Ovary (tissue), 9 donors: Measurements from ENCODE around the gene APOF. TPM values are rescaled to one million over a fixed set of nuclear protein-coding genes. Genes with fewer than 3 reads are reported as not detected.
"Not testable (repeated sequence)": the region's sequence is repeated elsewhere in the genome, so short reads cannot be mapped to it uniquely, and the experiment has no call there.

Source experiments
- DNase-seq, 5 donors: peaks; one replicate each; pipeline ENCODE4 v3.0.0-alpha.2; 2019 to 2020
- H3K27ac ChIP-seq, 2 donors: fragments of 200-600 bp; one replicate each; pipeline versions ENCODE4 v1.5.1 to v1.8.0; 2019 to 2022
- H3K27me3 ChIP-seq: fragments of 200-600 bp; one replicate; pipeline ENCODE4 v1.8.0; 2022
- H3K36me3 ChIP-seq: fragments of 200-600 bp; sonication (generic); one replicate; pipeline ENCODE4 v1.5.1; 2019
- H3K4me1 ChIP-seq: one replicate; pipeline ENCODE4 v1.8.1; 2013; ENCODE audit warnings: mild to moderate bottlenecking, moderate library complexity; ENCODE audit not compliant: insufficient read depth
- H3K4me3 ChIP-seq: fragments of 200-600 bp; sonication (generic); one replicate; pipeline ENCODE4 v1.5.1; 2017
- H3K9me3 ChIP-seq, 2 donors: fragments of 200-600 bp in 1 of 2; sonication (generic) in 1 of 2; one replicate each; pipeline versions ENCODE4 v1.5.1 to v1.8.1; 2013 to 2019; ENCODE audit warnings: mild to moderate bottlenecking in 1 of 2, moderate library complexity in 1 of 2
- EP300 ChIP-seq: sonication (generic); formaldehyde crosslinking; IDR thresholded peaks from one replicate; pipeline ENCODE4 v1.6.1; 2017; ENCODE audit warnings: antibody characterized with exemption
- POLR2A ChIP-seq: fragments of 450-650 bp; IDR thresholded peaks from one replicate; pipeline ENCODE4 v1.6.1; 2017; ENCODE audit warnings: antibody characterized with exemption, mild to moderate bottlenecking, moderate library complexity
- WGBS, 3 donors: extraction: QIAGEN DNeasy Blood & Tissue Kit in 1 of 3; methylation state at CpG; one replicate each; pipeline versions ENCODE4 v1.1.5 to v1.1.7; 2013 to 2017; 5-methylcytosine and 5-hydroxymethylcytosine counted together
- intact Hi-C, 4 donors: fragments of 100-400 bp; cut with DNase I; formaldehyde crosslinking; loops; one replicate each; pipeline versions ENCODE4 v1.11.0 to v1.15.1; 2022 to 2023
- polyA plus RNA-seq, 2 donors: library from polyadenylated mRNA; stranded (reverse); fragments of 200-250 nt in 1 of 2; fragments of 350-450 nt in 1 of 2; fragmentation: Illumina TruSeq in 1 of 2; extraction: RNeasy Lipid Tissue Mini Kit (QIAGEN cat#74804) in 1 of 2; gene quantifications; one replicate each; pipeline ENCODE4 v1.2.3, GENCODE V29; 2013 to 2014
- total RNA-seq, 7 donors: library from RNA; depleted of rRNA in 2 of 7; stranded (reverse); fragments of >200 nt in 2 of 7; fragmentation: NEBNext Ultra II Directional in 3 of 7; extraction: Animal tissue kit (Norgen Biotek cat#: 25700) in 3 of 7; gene quantifications; one replicate each; pipeline versions ENCODE4 v1.1.0 to v1.2.4, GENCODE V29; 2016 to 2023
- TF ChIP-seq, protein P1 (sequence below), 3 donors: fragments of 450-650 bp in 2 of 3; fragments of 200-600 bp in 1 of 3; IDR thresholded peaks; one replicate each; pipeline versions ENCODE4 v1.5.1 to v1.8.0; 2016 to 2022; ENCODE audit warnings: antibody characterized with exemption in 3 of 3, mild to moderate bottlenecking in 1 of 3
- donor health status: DM: no; HTN: no; CAD: no; lungs with moderate emphysema.
- donor health status: DM: no; HTN: no; CAD: no.
- donor health status: Bipolar disorder and iron deficiency.
- donor health status: DM: yes; HTN: yes; CAD: no.
- donor health status: DM: no; HTN: no; CAD: no.
- donor health status: DM: yes; HTN: yes; CAD: no.

APOF gene
- total and polyA plus RNA-seq, 9 donors = not detected

DNA sequence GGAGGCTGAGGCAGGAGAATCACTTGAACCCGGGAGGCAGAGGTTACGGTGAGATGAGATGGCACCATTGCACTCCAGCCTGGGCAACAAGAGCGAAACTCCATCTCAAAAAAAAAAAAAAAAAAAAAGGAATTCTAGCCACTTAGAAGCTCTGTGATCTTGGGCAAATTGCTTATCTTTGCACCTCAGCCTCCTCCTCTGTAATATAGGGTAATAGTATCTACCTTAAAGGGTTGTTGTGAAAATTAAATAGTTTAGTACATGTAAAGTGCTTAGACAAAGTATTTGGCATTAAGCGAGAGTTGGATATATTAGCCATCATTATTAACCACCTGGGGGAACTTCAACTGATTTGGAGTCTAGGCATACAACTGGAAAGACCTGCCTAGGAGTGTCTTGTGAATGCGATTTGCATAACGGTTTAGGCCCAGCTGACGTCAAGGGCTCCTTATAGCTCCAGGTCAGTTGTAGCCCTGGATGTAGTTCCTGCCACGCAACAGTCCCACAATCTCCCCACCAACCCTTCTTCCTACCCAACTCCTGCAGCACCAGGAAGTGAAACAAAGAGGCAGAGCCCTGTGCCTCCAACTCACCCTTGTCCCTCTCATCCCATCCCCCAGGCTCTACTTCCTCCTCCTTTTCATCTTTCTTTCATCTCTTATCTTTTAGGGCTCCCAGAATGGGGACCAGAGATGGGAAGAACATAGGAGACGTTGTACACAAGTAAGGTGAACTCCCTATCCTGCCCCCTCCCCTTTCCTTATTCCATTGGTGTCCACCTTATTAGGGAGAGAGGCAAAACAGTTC lies 26.1 kb downstream of the APOF start:
- H3K4me1 ChIP-seq = peaks cover 7% of the 10 kb centered on the region
- intact Hi-C loops = loop anchor here in 1 of 4 donors (10.0 kb wide), 1 partner anchor 128 kb away; the partner anchor contains the start of gene SPRYD4
- H3K9me3 ChIP-seq = no peaks in the 10 kb centered on the region
- no peak overlapping the region for H3K4me3 ChIP-seq
- H3K36me3 ChIP-seq = no peaks in the 10 kb centered on the region
- no peak for TF ChIP-seq POLR2A
- TF ChIP-seq, protein P1, sequence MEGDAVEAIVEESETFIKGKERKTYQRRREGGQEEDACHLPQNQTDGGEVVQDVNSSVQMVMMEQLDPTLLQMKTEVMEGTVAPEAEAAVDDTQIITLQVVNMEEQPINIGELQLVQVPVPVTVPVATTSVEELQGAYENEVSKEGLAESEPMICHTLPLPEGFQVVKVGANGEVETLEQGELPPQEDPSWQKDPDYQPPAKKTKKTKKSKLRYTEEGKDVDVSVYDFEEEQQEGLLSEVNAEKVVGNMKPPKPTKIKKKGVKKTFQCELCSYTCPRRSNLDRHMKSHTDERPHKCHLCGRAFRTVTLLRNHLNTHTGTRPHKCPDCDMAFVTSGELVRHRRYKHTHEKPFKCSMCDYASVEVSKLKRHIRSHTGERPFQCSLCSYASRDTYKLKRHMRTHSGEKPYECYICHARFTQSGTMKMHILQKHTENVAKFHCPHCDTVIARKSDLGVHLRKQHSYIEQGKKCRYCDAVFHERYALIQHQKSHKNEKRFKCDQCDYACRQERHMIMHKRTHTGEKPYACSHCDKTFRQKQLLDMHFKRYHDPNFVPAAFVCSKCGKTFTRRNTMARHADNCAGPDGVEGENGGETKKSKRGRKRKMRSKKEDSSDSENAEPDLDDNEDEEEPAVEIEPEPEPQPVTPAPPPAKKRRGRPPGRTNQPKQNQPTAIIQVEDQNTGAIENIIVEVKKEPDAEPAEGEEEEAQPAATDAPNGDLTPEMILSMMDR (IDR thresholded peaks at IDR 0.05) = no peak
- no peak for TF ChIP-seq EP300
- no peak for DNase-seq
- no peaks in the 10 kb centered on the region for H3K27me3 ChIP-seq
- WGBS, 3 donors = 79 to 84% (median 83%) methylated on average over 9 of the region's 9 CpGs
- H3K27ac ChIP-seq = no peak overlapping the region

DNA sequence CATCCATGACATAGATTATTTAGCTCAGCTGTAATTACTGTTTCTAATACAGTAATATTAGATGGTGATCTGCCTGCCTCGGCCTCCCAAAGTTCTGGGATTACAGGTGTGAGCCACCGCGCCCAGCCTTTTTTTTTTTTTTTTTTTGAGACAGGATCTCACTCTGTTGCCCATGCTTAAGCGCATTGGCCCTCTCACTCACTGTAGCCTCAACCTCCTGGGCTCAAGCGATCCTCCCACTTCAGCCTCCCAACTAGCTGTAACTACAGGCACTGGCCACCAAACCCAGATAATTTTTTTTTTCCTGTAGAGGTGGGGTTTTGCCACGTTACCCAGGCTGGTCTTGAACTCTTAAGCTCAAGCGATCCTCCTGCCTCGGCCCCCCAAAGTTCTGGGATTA lies 27.1 kb downstream of the APOF start:
- not testable (repeated sequence) for H3K4me3 ChIP-seq, DNase-seq, H3K27me3 ChIP-seq, H3K27ac ChIP-seq, H3K4me1 ChIP-seq, H3K36me3 ChIP-seq, H3K9me3 ChIP-seq
- intact Hi-C loops = loop anchor here in 1 of 4 donors (10.0 kb wide), 1 partner anchor 129 kb away; the partner anchor contains the start of gene SPRYD4
- whole genome bisulfite sequencing, 3 donors = 94 to 95% (median 94%) methylated on average over 8 of the region's 8 CpGs

- intact Hi-C loops = loop anchor here in 1 of 4 donors (10.0 kb wide), 1 partner anchor 130 kb away; the partner anchor contains the start of gene SPRYD4
- 6 to 7% (median 7%) methylated on average over 6 of the region's 6 CpGs for WGBS, 3 donors
- peak overlapping the region; percentile 91 to 93 for H3K27ac ChIP-seq
These were observed 28.2 kb downstream of the APOF start for GRCh38 chr12:56334490-56334793.

DNA sequence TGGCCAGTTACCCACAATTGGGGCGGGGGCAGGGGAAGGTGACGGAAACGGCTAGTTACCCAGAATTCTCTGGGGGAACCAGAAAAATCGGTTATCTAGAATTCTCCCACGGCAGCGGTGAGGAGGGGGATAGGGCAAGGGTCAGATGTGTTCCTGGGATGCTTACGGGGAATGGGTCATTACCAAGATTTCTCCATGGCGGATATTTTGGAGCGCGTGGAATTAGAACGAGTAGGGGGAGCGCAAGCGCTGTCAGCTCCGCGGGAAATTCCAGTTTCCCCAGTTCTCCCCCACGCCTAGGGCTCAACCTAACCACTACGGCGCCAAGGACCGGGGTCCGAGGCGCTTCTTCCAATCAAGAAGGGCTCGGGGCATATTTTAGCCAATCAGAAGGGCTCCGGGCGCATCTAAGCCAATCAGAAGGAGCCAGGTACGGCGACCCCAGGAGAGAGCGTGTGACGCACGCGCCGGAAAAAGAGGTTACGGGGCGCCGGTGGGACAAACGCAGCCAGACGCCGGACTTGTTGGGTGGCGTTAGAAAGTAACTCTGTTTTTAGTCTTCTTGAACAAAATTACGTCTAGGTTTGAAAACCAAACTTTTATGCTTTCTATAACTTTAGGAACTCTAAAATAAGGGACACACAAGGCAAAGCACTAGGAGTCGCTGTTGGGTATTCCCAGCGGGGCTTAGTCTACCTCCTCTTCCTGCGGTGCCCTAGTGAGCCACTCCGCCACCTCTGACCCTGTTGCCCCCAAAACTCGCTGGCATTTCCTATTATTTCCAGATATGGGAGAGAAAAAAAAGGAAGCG lies 28.8 kb downstream of the APOF start, which contains the start of gene PAN2:
PAN2 (minus strand) TSS at position 322 of the 811 bp plus-strand sequence. CDS start 906 bp downstream, outside the sequence.
- DNase-seq = peak; percentile 93 to 97 (median 95)
- intact Hi-C loops = loop anchor here in 1 of 4 donors (10.0 kb wide), 1 partner anchor 131 kb away; the partner anchor contains the start of gene SPRYD4
- Histone ChIP-seq H3K27ac (peak within 1 kb of the TSS; percentile 91 to 93), H3K9me3 (no peaks in the 10 kb centered on the region), H3K36me3 (no peaks in the 10 kb centered on the region), H3K4me3 (peak within 1 kb of the TSS; percentile 49), H3K4me1 (peaks cover 7% of the 10 kb centered on the region), H3K27me3 (no peaks in the 10 kb centered on the region)
- TF ChIP-seq EP300 (no peak), POLR2A (peak; percentile 90)
- TF ChIP-seq, protein P1 (IDR thresholded peaks at IDR 0.05) = peak; percentile 17 to 71 (median 68)
- WGBS, 3 donors = 0 to 1% (median 0%) methylated on average over 45 of the region's 45 CpGs

More at GRCh38 chr12:56334490-56334793, 28.2 kb downstream of the APOF start:
- Histone ChIP-seq H3K36me3 (no peaks in the 10 kb centered on the region), H3K27me3 (no peaks in the 10 kb centered on the region), H3K9me3 (no peaks in the 10 kb centered on the region), H3K4me1 (peaks cover 7% of the 10 kb centered on the region), H3K4me3 (peak overlapping the region; percentile 49)
- no peak for DNase-seq
- no peak for TF ChIP-seq EP300
- TF ChIP-seq POLR2A = no peak
- TF ChIP-seq, protein P1 (IDR thresholded peaks at IDR 0.05) = no peak
